GM18858 (cell line): Measurements from ENCODE around the gene RPS6KA5.

Experiments used
- ATAC-seq: cut with Tn5 transposase; IDR thresholded peaks from one replicate; pipeline ENCODE4 v1.9.1; 2021; ENCODE audit not compliant: unreplicated experiment

RPS6KA5 gene

DNA sequence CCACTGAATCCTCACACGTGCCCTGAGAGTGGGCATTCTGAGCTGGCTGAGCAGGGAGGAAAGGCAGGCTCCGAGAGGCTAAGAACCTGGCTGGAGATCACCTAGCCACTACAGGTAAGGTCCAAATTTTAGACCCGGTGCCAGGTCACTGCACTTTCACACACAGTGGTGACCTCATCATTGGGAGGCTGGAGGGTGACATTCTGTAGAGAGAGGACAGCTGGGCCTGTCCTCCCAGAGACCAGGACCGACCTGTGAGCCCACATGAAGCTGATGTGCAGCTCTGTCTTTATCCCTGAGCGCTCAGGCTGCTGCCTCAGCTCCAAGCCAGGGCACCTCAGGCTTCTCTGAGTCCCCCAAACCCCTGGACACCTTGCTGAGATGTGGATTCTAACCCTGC, 248.3 kb downstream of the RPS6KA5 start:
- no peak for ATAC-seq

DNA sequence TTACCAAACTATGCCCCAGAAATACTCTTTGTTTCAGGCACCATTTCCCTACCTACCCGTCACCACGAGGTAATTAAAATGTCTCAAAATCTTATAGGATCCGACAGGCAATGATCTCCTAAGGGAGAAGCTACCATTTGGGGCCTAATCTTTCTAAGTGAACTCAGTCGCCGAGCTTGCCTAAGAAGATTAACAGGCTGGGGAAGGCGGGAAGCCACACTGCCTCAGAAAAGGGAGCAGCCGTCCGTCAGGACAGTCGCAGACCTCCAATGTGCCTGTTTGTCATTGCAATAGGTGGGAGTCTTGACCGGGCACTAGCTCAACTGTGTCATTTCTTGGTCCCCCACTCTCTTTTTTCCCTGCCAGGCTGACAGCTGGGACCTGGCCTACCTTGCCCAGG, 248.8 kb downstream of the RPS6KA5 start:
- ATAC-seq: no peak

DNA sequence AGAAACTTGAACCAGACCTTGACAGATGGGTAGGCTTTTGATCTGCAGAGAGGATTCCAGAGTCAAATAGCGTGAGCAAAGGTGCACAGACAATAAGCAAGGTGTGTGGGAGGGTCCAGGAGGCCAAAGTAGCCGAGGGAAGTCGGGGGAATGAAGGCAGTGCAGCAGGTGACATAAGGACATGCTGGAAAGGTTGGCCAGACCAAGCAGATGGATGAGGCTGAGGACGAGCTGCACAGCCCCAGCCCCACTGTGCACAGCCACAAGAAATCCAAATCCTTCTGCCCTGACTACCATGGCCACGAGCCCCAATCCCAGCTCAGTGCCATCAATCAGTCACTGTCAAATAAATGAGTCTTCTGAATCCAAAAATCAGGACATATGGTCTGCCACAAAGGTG, 249.6 kb downstream of the RPS6KA5 start:
- ATAC-seq: no peak

DNA sequence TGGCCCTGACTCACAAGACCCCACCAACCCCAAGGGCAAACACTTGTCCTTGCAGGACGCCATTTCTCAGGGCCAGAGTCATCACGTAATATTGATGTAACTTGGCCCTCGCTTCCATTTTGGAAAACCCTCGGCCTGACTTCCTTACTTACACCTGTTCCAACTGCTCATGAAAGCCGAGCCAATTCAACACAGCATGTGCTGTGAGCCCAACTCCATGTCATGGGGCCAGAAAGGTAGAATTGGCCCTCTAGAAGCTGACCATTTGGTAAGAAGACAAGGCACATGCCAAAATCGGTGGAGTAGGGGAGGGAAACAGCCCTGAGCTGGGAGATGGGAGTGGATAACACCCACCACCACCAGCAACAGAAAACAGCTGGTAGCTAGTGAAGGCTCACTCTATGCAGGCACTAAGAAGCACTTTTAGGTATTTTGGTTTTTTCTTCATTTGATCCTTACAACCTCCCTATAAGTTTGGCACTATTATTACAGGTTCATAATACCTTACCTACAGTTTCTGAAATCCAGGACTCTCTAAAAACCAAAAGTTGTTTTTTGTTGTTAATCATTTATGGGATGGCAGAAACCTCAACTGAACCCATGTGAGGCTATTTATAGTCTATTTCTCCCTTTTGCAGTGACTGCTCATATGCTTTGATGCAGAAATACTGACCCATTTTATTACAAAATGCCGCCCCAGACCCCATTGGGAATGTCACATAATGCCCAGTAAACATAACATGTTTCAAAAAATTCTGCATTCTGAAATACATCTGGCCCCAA, 250.7 kb downstream of the RPS6KA5 start:
- ATAC-seq: no peak

DNA sequence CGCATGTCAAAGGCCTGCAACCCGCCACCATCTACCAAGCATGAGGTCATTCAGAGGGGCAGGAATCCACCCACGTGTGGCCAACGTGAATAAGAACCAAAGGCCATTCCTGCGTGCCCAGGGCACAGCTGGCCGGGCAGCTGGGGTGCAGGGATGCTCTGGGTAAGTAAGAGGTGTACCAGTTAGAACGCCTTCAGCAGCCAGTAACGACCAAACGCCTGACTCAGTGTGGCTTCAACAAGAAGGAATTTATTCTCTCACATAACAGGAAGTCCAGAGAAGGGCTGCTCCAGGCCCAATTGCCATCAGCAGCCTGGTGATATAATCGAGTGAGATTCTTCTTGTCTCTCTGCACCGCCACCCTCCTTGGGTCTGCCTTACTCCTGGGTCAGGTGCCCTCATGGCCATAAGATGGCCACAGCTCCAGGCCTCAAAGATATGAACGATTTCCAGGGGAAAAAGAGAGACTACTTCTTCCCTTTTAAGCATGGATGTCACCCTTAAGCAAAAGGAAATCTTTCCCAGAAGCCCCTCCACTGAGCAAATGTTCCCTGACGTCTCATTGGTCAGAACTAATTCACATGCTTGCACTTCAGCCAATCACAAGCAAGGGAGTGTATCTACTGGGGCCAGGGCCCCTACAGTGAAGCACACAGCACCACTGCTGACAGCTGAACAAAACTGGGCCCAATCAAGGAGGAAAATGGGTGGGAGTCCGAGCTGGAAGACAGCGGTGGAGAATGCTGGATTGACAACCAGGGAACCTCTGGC, 251.5 kb downstream of the RPS6KA5 start:
- ATAC-seq: no peak

DNA sequence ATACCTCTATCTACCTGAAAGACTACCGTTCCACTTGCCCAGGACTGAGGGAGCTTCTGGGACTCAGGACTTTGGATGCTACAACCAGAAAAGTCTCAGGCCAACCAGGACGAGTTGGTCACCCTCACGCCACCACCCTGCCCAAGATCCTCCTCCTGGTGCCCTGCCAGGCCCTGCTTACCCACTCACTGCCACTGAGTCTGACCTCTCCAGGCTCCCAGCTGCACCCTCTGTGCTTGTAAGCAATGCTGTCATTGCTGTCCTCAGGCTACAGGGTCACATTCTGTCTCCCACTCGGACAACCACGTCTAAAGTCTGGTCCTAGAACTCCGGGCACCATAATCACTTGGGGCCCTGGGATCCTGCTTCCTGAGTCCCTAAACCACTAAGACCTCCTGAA, 253.4 kb downstream of the RPS6KA5 start:
- ATAC-seq: no peak

DNA sequence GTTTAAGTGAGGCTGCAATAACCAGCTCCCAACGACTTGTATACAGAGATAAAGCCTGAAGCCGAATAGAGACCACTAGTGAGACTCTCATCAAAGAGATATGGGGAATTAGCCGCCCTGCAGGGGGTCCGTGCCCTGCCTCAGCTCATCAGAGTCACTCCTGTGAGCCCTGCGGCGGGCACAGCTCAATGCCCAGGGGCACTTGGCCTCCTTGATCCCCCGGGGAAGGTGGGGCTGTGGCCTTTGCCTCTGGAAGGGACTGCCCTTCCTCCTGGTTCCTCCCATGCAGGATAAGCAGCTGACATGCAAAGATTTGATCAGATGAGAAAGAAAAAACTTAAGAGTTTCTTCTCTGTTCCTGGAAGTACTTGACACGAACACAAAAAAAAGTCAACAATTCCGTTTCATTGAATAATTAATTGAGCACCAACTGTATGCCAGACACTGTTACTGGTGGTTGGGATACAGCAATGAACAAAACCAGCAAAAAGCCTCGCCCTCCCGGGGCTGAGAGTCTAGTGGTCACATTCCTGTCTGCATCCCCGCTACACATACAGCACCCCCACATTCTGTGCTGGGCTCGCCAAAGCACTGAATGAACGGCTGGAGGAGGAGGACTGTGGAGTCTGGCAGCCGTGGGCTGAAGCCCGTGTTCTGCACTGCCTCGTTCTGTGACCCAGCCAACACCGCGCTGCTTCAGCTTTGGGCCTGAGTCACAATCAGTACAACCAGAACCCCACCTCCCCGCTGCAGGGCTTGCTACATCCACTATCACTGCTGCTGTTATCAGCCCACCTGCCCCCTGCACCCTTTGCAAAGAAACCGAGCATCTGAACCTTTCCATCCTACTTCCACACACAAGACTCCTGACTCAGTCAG, 254.5 kb downstream of the RPS6KA5 start:
- ATAC-seq: no peak

DNA sequence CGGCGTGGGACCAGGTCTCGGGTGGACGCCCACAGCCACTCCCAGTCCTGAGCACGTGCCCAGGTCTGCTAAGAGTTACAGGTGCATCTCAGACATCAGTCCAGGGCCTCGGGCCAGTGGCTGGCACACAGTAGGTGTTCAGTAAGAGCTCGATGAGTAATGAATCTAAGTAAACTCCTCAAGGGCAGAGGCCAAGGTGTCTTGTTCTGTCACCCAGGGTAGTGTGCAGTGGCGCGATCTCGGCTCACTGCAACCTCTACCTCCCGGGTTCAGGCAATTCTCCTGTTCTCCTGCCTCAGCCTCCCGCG, 255.4 kb downstream of the RPS6KA5 start:
- no peak for ATAC-seq

DNA sequence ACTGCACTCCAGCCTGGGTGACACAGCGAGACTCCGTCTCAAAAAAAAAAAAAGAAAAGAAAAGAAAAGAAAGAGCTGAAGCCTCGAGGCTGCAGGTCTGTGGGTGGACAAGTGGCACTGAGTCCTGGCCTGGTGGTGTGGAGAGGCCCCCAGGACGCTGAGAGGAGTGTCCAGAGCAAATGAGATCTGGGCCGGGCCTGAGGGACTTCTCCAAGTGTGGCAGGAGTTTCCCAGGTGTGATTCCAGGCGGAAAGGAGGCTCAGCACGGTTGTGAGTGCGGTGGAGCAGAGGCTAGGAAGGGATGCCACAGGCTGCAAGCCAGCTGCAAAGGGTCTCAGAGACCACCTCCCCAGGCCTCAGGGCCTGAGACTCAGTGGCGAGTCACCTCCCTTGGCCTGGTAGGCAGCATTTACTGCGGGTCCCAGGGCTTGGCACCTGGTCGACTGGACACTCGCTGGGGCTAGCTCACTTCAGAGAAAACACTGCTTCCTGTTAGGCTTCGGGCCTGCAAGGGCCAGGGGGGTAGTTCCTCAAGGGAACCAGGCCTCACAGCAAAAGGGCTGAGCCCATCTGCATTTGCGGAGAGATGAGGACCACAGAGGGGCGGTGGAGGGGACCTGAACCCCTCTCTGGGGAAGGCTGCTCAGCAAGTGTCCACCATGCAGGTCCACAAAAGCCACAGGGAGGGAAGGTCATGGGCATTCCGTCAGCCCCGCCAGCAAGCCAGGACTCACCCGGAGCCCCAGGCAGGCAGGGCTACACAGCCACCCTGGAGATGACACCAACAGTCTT, 256.0 kb downstream of the RPS6KA5 start:
- no peak for ATAC-seq

DNA sequence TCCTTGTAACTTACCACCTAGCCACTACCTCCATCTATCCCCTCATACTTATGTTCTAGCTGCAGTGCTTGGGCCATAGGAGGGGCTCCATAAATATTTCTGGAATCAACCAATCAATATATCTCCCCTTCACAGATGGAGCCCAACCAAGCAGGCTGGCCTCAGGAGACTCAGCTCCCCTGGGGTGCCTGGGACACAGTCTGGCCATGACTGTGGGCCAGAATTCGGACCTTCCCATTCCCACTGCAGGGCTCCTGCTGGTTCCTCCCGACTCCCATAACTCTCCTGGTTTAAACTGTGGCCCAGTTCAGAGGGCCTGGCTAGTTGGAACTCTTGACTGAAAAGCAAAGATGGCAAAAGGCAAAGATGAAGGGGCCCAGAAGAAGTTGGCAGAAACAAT, 257.2 kb downstream of the RPS6KA5 start:
- ATAC-seq: no peak

DNA sequence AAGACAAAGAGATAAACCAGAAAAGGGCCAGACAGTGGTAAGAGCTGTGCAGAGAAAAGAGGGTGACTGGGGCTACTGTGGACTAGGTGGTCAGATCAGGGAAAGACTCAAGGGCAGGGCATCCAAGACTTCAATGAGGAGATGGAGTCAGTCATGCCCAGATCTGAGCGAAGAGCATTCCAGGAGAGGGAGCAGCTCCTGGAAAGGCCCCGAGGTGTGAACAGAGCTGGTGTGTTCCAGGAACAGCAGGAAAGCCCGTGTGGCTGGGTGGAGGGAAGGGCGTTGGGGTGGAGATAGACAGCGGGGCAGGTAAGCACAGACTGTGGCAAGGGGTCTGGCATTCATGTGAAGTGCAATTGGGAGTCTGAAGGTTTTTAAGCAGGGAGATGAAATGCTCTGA, 261.0 kb downstream of the RPS6KA5 start:
- ATAC-seq: no peak

DNA sequence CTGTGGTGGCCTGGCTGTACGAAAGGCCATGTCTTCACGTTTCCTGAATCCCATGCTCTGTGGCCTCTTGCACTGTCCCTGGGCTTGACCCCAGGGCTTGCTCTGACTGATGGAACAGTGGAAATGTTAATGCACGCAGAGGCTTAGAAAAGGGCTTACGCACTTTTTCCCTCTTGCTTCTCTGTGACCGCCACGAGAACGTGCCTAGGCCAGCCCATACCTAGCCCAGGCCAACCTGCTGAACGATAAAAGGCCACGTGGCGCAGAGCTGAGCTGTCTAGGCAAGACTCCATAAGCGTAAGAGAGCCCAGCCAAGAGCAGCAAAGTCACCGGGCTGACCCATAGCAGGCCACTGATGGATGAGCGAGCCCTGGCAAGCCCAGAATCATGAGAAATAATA, 262.5 kb downstream of the RPS6KA5 start:
- ATAC-seq: no peak
